Astrocyte (in vitro differentiated cells and primary cell): ENCODE measurements around the gene UTRN. TPM values are rescaled to one million over a fixed set of nuclear protein-coding genes. Genes with fewer than 3 reads are reported as not detected.
A peak's percentile ranks its signal among the peaks of the same experiment; 100 is the strongest.

Experiments
- DNase-seq: peaks from one replicate; pipeline ENCODE4 v3.0.0-alpha.2; 2010; ENCODE audit warnings: low read depth
- FAIRE-seq: peaks from 2 replicates; lab custom pipeline; 2011; peaks lifted over from hg19 to GRCh38; lab: Jason Lieb, UNC
- H2AFZ ChIP-seq: 2 replicates; pipeline ENCODE4 v1.6.0; 2012; ENCODE audit warnings: low read depth, low read length, inconsistent platforms
- H3K27ac ChIP-seq: 2 replicates; pipeline ENCODE4 v1.5.1; 2011; ENCODE audit warnings: low read depth, low read length, inconsistent platforms
- H3K27me3 ChIP-seq: 2 replicates; pipeline ENCODE4 v1.6.0; 2011; ENCODE audit warnings: low read length, inconsistent platforms; ENCODE audit not compliant: insufficient read depth
- H3K36me3 ChIP-seq: 2 replicates; pipeline ENCODE4 v1.5.1; 2011; ENCODE audit warnings: low read length, inconsistent platforms; ENCODE audit not compliant: insufficient read depth
- H3K4me1 ChIP-seq: 2 replicates; pipeline ENCODE4 v1.5.1; 2011; ENCODE audit warnings: low read length, inconsistent platforms; ENCODE audit not compliant: insufficient read depth
- H3K4me2 ChIP-seq: 2 replicates; pipeline ENCODE4 v1.6.0; 2012; ENCODE audit warnings: low read length, inconsistent platforms
- H3K4me3 ChIP-seq: 2 replicates; pipeline ENCODE4 v1.5.1; 2011; ENCODE audit warnings: low read depth, mild to moderate bottlenecking, low read length, inconsistent platforms; ENCODE audit not compliant: insufficient read depth
- H3K79me2 ChIP-seq: 2 replicates; pipeline ENCODE4 v1.6.0; 2012; ENCODE audit warnings: mild to moderate bottlenecking, low read length, inconsistent platforms; ENCODE audit not compliant: insufficient read depth
- H3K9ac ChIP-seq: 2 replicates; pipeline ENCODE4 v1.6.0; 2012; ENCODE audit warnings: mild to moderate bottlenecking, low read length, inconsistent platforms
- H3K9me3 ChIP-seq: 2 replicates; pipeline ENCODE4 v1.5.1; 2012; ENCODE audit warnings: low read depth, mild to moderate bottlenecking, low read length, inconsistent platforms; ENCODE audit not compliant: insufficient read depth
- H4K20me1 ChIP-seq: 2 replicates; pipeline ENCODE4 v1.6.0; 2012; ENCODE audit warnings: low read length, inconsistent platforms; ENCODE audit not compliant: insufficient read depth
- H3K27ac Mint-ChIP-seq: one replicate; pipeline ENCODE4 v1.8.0; 2021; ENCODE audit warnings: mild to moderate bottlenecking, mixed read lengths; ENCODE audit not compliant: unreplicated experiment
- H3K27me3 Mint-ChIP-seq: one replicate; pipeline ENCODE4 v1.8.0; 2021; ENCODE audit warnings: low read depth, mixed read lengths; ENCODE audit not compliant: unreplicated experiment
- H3K36me3 Mint-ChIP-seq: one replicate; pipeline ENCODE4 v1.8.0; 2021; ENCODE audit warnings: low read depth, mixed read lengths; ENCODE audit not compliant: unreplicated experiment
- H3K4me1 Mint-ChIP-seq: one replicate; pipeline ENCODE4 v1.8.0; 2021; ENCODE audit warnings: low read depth, mixed read lengths; ENCODE audit not compliant: unreplicated experiment
- H3K4me3 Mint-ChIP-seq: one replicate; pipeline ENCODE4 v1.8.0; 2021; ENCODE audit warnings: mild to moderate bottlenecking, moderate library complexity, mixed read lengths; ENCODE audit not compliant: unreplicated experiment
- H3K9me3 Mint-ChIP-seq: one replicate; pipeline ENCODE4 v1.8.0; 2021; ENCODE audit warnings: mild to moderate bottlenecking, mixed read lengths; ENCODE audit not compliant: unreplicated experiment
- CTCF ChIP-seq: IDR thresholded peaks from 2 replicates; pipeline ENCODE4 v1.5.1; 2011; ENCODE audit warnings: low read depth, mild to moderate bottlenecking, inconsistent platforms, low read length, moderate library complexity; ENCODE audit not compliant: insufficient read depth
- EZH2 ChIP-seq: IDR thresholded peaks from 2 replicates; pipeline ENCODE4 v1.6.1; 2012; ENCODE audit warnings: mild to moderate bottlenecking, low read length, inconsistent platforms; ENCODE audit not compliant: insufficient read depth
- total RNA-seq: library from RNA; stranded (reverse); gene quantifications from 2 replicates; pipeline ENCODE4 v1.2.1, GENCODE V29; 2021

UTRN gene
- total RNA-seq, 1 donor from 2014 or later, result 86.3 TPM

- H3K9me3 Mint-ChIP-seq, result peaks cover 3% of the 10 kb centered on the region
- H3K27me3 Mint-ChIP-seq, result no peaks in the 10 kb centered on the region
- Histone ChIP-seq H3K9ac (peak overlapping the region; percentile 93), H3K36me3 (no peaks in the 10 kb centered on the region), H4K20me1 (peaks cover 7% of the 10 kb centered on the region), H3K4me3 (peak overlapping the region; percentile 83), H3K79me2 (peaks cover 38% of the 10 kb centered on the region), H3K27me3 (no peaks in the 10 kb centered on the region), H2AFZ (peak overlapping the region; percentile 93), H3K4me2 (peak overlapping the region; percentile 95), H3K4me1 (peaks cover 11% of the 10 kb centered on the region), H3K27ac (peak overlapping the region; percentile 88), H3K9me3 (no peaks in the 10 kb centered on the region)
- no peak for TF ChIP-seq CTCF
- TF ChIP-seq EZH2, result no peak
- DNase-seq (no peak), FAIRE-seq (no peak)
- peak overlapping the region; percentile 80 for H3K27ac Mint-ChIP-seq
- peaks cover 2% of the 10 kb centered on the region for H3K36me3 Mint-ChIP-seq
- peak overlapping the region; percentile 98 for H3K4me3 Mint-ChIP-seq
- H3K4me1 Mint-ChIP-seq, result peaks cover 8% of the 10 kb centered on the region
Measured at GRCh38 chr6:144284478-144284782, 705 bp upstream of the UTRN start.

- peaks cover 47% of the 10 kb centered on the region for H3K79me2 ChIP-seq
- Mint-ChIP-seq H3K4me3 (peak overlapping the region; percentile 98), H3K27me3 (no peaks in the 10 kb centered on the region), H3K9me3 (peaks cover 3% of the 10 kb centered on the region), H3K36me3 (no peaks in the 10 kb centered on the region), H3K4me1 (peaks cover 8% of the 10 kb centered on the region), H3K27ac (peak overlapping the region; percentile 86)
- H3K9ac ChIP-seq, result peak overlapping the region; percentile 93
- H3K36me3 ChIP-seq, result no peaks in the 10 kb centered on the region
- peak overlapping the region; percentile 95 for H3K4me2 ChIP-seq
- FAIRE-seq (no peak), DNase-seq (no peak)
- peak overlapping the region; percentile 88 for H3K27ac ChIP-seq
- TF ChIP-seq EZH2 (no peak), CTCF (no peak)
- H4K20me1 ChIP-seq, result peaks cover 7% of the 10 kb centered on the region
- H3K9me3 ChIP-seq, result no peaks in the 10 kb centered on the region
- peak overlapping the region; percentile 93 for H2AFZ ChIP-seq
- no peaks in the 10 kb centered on the region for H3K27me3 ChIP-seq
- peaks cover 11% of the 10 kb centered on the region for H3K4me1 ChIP-seq
- H3K4me3 ChIP-seq, result peak overlapping the region; percentile 83
Measured at GRCh38 chr6:144285548-144285797, 338 bp downstream of the UTRN start.

GRCh38 chr6:144285798-144286502 lies 815 bp downstream of the UTRN start:
- peak; percentile 39 for DNase-seq
- TF ChIP-seq EZH2, result no peak
- TF ChIP-seq CTCF, result no peak
- no peaks in the 10 kb centered on the region for H3K9me3 ChIP-seq

More at GRCh38 chr6:144285798-144286502, 815 bp downstream of the UTRN start:
- H3K27me3 ChIP-seq, result no peaks in the 10 kb centered on the region
- H4K20me1 ChIP-seq, result peaks cover 7% of the 10 kb centered on the region
- H3K36me3 Mint-ChIP-seq, result peaks cover under 1% of the 10 kb centered on the region
- H3K4me3 ChIP-seq, result peak overlapping the region; percentile 83
- peaks cover 11% of the 10 kb centered on the region for H3K4me1 ChIP-seq
- H3K27me3 Mint-ChIP-seq, result no peaks in the 10 kb centered on the region
- peaks cover 49% of the 10 kb centered on the region for H3K79me2 ChIP-seq
- peak overlapping the region; percentile 93 for H3K9ac ChIP-seq
- no peaks in the 10 kb centered on the region for H3K36me3 ChIP-seq
- peak overlapping the region; percentile 95 for H3K4me2 ChIP-seq
- peaks cover 8% of the 10 kb centered on the region for H3K4me1 Mint-ChIP-seq
- peaks cover 3% of the 10 kb centered on the region for H3K9me3 Mint-ChIP-seq
- peak overlapping the region; percentile 98 for H3K4me3 Mint-ChIP-seq
- peak overlapping the region; percentile 86 for H3K27ac Mint-ChIP-seq
- peak overlapping the region; percentile 88 for H3K27ac ChIP-seq
- no peak for FAIRE-seq
- H2AFZ ChIP-seq, result peak overlapping the region; percentile 93
